ENCODE data around the gene NDFIP2. TPM values are rescaled to one million over a fixed set of nuclear protein-coding genes. Genes with fewer than 3 reads are reported as not detected.

NDFIP2 gene
- total RNA-seq, 1 experiment from 2014 or later = 29.6 TPM

GRCh38 chr13:79497064-79497463 lies 16.1 kb downstream of the NDFIP2 start:
- CTCF ChIA-PET = no interaction called here
- no peaks in the 10 kb centered on the region for H3K36me3 ChIP-seq (ENCODE audit: control insufficient read depth, insufficient read depth, low read length)
- H3K4me3 ChIP-seq (ENCODE audit: low read depth in 2 of 2, low read length in 2 of 2) = no peak overlapping the region
- no peak overlapping the region for H3K27ac ChIP-seq (ENCODE audit: low read length)
- H3K4me1 ChIP-seq (ENCODE audit: control insufficient read depth, insufficient read depth, low read length) = no peaks in the 10 kb centered on the region
- no peaks in the 10 kb centered on the region for H3K27me3 ChIP-seq (ENCODE audit: control insufficient read depth, insufficient read depth, low read length)
- no peak for ATAC-seq
- no peak for DNase-seq (ENCODE audit: low read depth, low spot score)
- TF ChIP-seq, protein P1, sequence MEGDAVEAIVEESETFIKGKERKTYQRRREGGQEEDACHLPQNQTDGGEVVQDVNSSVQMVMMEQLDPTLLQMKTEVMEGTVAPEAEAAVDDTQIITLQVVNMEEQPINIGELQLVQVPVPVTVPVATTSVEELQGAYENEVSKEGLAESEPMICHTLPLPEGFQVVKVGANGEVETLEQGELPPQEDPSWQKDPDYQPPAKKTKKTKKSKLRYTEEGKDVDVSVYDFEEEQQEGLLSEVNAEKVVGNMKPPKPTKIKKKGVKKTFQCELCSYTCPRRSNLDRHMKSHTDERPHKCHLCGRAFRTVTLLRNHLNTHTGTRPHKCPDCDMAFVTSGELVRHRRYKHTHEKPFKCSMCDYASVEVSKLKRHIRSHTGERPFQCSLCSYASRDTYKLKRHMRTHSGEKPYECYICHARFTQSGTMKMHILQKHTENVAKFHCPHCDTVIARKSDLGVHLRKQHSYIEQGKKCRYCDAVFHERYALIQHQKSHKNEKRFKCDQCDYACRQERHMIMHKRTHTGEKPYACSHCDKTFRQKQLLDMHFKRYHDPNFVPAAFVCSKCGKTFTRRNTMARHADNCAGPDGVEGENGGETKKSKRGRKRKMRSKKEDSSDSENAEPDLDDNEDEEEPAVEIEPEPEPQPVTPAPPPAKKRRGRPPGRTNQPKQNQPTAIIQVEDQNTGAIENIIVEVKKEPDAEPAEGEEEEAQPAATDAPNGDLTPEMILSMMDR (IDR thresholded peaks at IDR 0.05) = no peak
- no peak for TF ChIP-seq POLR2AphosphoS5 (IDR thresholded peaks at IDR 0.05; ENCODE audit: low read depth, low read length)
- no peak for TF ChIP-seq REST (IDR thresholded peaks at IDR 0.05; ENCODE audit: insufficient read depth in 1 of 2, low read depth in 2 of 2, low read length in 1 of 2)
- no peak for TF ChIP-seq TCF7L2 (IDR thresholded peaks at IDR 0.05; ENCODE audit: low read depth, low read length)
- TF ChIP-seq SIN3A (IDR thresholded peaks at IDR 0.05; ENCODE audit: borderline replicate concordance, insufficient read depth, low read depth, low read length) = no peak
- no peaks in the 10 kb centered on the region for H3K9me3 ChIP-seq (ENCODE audit: control insufficient read depth, insufficient read depth, low read depth, low read length)
- in situ Hi-C loops (cut with HindIII; ENCODE audit: low pct_unique_long_range_greater_than_20kb, low sequenced_read_pairs) = no loop called here
- POLR2A ChIA-PET = no interaction called here
- intact Hi-C loops (cut with micrococcal nuclease; ENCODE audit: unreplicated experiment) = no loop called here
- no TSS peak for BruUV-seq (replicated peaks)

DNA sequence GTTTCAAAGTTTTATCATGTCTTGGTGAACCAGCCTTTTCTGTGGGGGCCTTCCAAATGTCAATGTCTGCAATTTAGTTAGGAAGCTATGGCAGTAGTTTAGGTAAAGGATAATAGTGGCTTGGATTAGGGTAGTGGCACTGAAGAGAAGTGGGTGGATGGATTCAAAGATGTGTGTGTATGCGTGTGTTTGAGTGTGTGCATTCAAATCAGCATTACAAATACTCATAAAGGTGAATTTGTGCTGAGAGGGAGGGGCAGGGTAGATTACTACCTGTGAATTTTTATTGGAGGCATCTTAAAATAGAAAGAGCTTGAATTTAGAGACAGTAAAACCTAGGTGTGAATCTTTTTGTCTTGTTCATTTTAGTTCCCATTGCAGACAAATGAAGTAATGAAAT lies 16.9 kb downstream of the NDFIP2 start:
- intact Hi-C loops (cut with micrococcal nuclease; ENCODE audit: unreplicated experiment) = no loop called here
- POLR2A ChIA-PET = no interaction called here
- CTCF ChIA-PET = interaction anchor here (0.5 kb wide), 1 partner anchor 17 kb away, joined by 3 read pairs; the partner anchor contains the start of gene NDFIP2

More for the DNA sequence above, 16.9 kb downstream of the NDFIP2 start:
- Histone ChIP-seq H3K4me1 (ENCODE audit: control insufficient read depth, insufficient read depth, low read length) (no peaks in the 10 kb centered on the region), H3K27me3 (ENCODE audit: control insufficient read depth, insufficient read depth, low read length) (no peaks in the 10 kb centered on the region), H3K36me3 (ENCODE audit: control insufficient read depth, insufficient read depth, low read length) (no peaks in the 10 kb centered on the region), H3K4me3 (ENCODE audit: low read depth in 2 of 2, low read length in 2 of 2) (no peak overlapping the region), H3K27ac (ENCODE audit: low read length) (no peak overlapping the region), H3K9me3 (ENCODE audit: control insufficient read depth, insufficient read depth, low read depth, low read length) (no peaks in the 10 kb centered on the region)
- BruUV-seq (replicated peaks) = no TSS peak
- no peak for DNase-seq (ENCODE audit: low read depth, low spot score)
- ATAC-seq = no peak
- TF ChIP-seq, protein P1 (IDR thresholded peaks at IDR 0.05) = no peak
- no peak for TF ChIP-seq TCF7L2 (IDR thresholded peaks at IDR 0.05; ENCODE audit: low read depth, low read length)
- TF ChIP-seq POLR2AphosphoS5 (IDR thresholded peaks at IDR 0.05; ENCODE audit: low read depth, low read length) = no peak
- TF ChIP-seq REST (IDR thresholded peaks at IDR 0.05; ENCODE audit: insufficient read depth in 1 of 2, low read depth in 2 of 2, low read length in 1 of 2) = no peak
- TF ChIP-seq SIN3A (IDR thresholded peaks at IDR 0.05; ENCODE audit: borderline replicate concordance, insufficient read depth, low read depth, low read length) = no peak
- in situ Hi-C loops (cut with HindIII; ENCODE audit: low pct_unique_long_range_greater_than_20kb, low sequenced_read_pairs) = no loop called here

Data from Panc1 (cell line).